Measurements from ENCODE around the gene CDK5. TPM values are rescaled to one million over a fixed set of nuclear protein-coding genes. Genes with fewer than 3 reads are reported as not detected.
A peak's percentile ranks its signal among the peaks of the same experiment; 100 is the strongest.

Gene CDK5
- total RNA-seq, 2 donors from 2014 or later = 22.2 to 25.2 TPM

DNA sequence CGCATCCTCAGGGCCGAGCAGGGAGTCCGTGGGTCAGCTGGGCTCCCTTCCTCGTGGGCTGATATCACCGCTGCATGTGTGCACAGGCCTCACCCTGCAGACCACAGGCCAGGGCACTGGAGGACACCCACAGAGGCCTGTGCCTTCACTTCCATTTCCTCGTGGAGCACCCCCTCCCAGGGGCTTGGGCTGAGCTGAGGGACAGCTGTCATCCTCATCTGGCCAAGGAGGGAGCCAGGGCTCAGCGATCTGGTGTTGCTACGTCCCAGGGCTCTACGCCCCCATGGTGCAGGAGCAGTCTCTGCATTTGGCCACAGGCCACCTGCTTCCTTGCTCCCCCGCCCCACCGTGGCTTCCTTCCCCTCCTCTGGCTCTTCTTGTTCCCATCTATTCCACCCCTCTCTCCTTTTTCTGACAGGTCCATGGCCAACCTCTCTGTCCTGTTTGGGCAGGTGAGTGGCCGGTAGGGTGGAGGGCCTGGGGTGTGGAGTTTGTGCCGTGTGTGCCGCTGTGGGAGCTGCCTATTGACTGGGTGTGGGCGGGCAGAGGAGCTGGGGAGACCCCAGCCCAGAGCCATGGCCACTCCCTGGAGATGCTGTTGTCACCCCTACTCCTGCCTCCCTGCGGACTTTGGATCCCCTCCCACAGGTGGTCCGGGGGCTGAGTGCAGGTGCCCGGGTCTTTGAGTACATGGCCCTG lies 17.7 kb downstream of the CDK5 start:
- Mint-ChIP-seq H3K9me3 (no peaks in the 10 kb centered on the region), H3K4me3 (no peak overlapping the region), H3K27ac (peak overlapping the region; percentile 16), H3K27me3 (ENCODE audit: insufficient read depth) (no peaks in the 10 kb centered on the region), H3K36me3 (ENCODE audit: low read depth) (peaks cover 13% of the 10 kb centered on the region), H3K4me1 (peaks cover 3% of the 10 kb centered on the region)
- TF ChIP-seq, protein P1, sequence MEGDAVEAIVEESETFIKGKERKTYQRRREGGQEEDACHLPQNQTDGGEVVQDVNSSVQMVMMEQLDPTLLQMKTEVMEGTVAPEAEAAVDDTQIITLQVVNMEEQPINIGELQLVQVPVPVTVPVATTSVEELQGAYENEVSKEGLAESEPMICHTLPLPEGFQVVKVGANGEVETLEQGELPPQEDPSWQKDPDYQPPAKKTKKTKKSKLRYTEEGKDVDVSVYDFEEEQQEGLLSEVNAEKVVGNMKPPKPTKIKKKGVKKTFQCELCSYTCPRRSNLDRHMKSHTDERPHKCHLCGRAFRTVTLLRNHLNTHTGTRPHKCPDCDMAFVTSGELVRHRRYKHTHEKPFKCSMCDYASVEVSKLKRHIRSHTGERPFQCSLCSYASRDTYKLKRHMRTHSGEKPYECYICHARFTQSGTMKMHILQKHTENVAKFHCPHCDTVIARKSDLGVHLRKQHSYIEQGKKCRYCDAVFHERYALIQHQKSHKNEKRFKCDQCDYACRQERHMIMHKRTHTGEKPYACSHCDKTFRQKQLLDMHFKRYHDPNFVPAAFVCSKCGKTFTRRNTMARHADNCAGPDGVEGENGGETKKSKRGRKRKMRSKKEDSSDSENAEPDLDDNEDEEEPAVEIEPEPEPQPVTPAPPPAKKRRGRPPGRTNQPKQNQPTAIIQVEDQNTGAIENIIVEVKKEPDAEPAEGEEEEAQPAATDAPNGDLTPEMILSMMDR (conservative IDR thresholded peaks at IDR 0.05) = no peak
- H3K27ac ChIP-seq (ENCODE audit: low read depth, low read length) = no peak overlapping the region
- H3K4me1 ChIP-seq (ENCODE audit: control insufficient read depth, insufficient read depth, low read length) = peaks cover 6% of the 10 kb centered on the region
- H3K27me3 ChIP-seq (ENCODE audit: control insufficient read depth, insufficient read depth, low read length, poor library complexity, severe bottlenecking) = no peaks in the 10 kb centered on the region
- peaks cover 6% of the 10 kb centered on the region for H3K36me3 ChIP-seq (ENCODE audit: control insufficient read depth, insufficient read depth, low read length)
- WGBS, 2 experiments (ENCODE audit: insufficient coverage in 1 of 2, insufficient read length in 1 of 2) = 87 to 90% methylated on average over 11 to 18 of the region's 18 CpGs
- no peak overlapping the region for H3K9ac ChIP-seq (ENCODE audit: extremely low read depth, low read length, poor library complexity, severe bottlenecking)
- H3K4me3 ChIP-seq (ENCODE audit: low read length) = no peak overlapping the region
- no peaks in the 10 kb centered on the region for H3K9me3 ChIP-seq (ENCODE audit: control insufficient read depth, low read length)
- no peak for DNase-seq

DNA sequence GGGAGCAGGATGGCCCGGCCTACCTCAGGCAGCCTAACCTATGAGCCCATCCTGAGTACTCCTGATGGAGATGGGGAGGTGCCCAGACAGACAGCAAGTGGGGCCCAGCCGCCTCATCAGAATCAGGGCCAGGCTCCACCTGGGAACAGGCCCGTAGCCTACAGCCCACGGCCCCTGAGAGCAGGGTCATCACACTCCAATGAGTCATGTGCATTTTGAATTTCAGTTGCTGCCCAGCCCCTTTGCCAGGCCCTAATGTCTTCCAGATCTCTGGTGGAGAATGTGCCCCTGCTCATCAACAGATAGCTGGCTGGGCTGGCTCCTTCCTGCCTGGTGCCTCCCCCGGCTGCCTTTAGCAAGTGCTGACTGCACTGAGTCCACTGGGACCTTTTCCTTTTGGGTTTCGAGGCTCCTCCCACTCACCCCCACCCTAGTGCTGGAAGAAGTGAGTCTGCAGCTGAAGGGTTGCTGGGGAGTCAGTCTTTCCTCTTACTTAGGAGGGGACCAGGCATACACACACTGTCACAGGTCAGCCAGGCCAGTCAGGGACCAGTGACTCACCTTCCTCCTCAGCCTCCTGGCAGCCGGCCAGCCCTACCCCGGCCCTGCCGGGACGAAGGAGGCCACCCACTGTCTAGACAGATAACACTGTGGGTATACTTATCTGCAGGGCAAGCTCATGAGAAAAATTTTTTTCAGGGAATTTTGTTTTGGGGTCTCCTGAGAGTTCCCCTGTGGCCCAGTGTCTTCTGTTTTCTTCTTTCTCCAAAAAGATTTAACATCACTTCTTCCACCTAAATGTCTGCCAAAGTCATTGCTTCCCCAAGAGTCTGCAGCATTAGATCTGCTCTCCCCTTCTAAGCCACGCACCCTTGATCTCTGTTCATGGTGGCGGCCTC lies 18.5 kb downstream of the CDK5 start:
- H3K9ac ChIP-seq (ENCODE audit: extremely low read depth, low read length, poor library complexity, severe bottlenecking) = no peak overlapping the region
- H3K27me3 Mint-ChIP-seq (ENCODE audit: insufficient read depth) = no peaks in the 10 kb centered on the region
- peaks cover 3% of the 10 kb centered on the region for H3K4me1 Mint-ChIP-seq
- H3K4me1 ChIP-seq (ENCODE audit: control insufficient read depth, insufficient read depth, low read length) = peaks cover 6% of the 10 kb centered on the region
- no peak overlapping the region for H3K27ac ChIP-seq (ENCODE audit: low read depth, low read length)
- no peak overlapping the region for H3K4me3 Mint-ChIP-seq
- DNase-seq = peak; percentile 66
- H3K27me3 ChIP-seq (ENCODE audit: control insufficient read depth, insufficient read depth, low read length, poor library complexity, severe bottlenecking) = no peaks in the 10 kb centered on the region
- H3K4me3 ChIP-seq (ENCODE audit: low read length) = no peak overlapping the region
- H3K36me3 Mint-ChIP-seq (ENCODE audit: low read depth) = peaks cover 13% of the 10 kb centered on the region
- TF ChIP-seq, protein P1 (conservative IDR thresholded peaks at IDR 0.05) = no peak
- WGBS, 2 experiments (ENCODE audit: insufficient coverage in 1 of 2, insufficient read length in 1 of 2) = 73% methylated on average over 6 to 11 of the region's 12 CpGs
- peaks cover 6% of the 10 kb centered on the region for H3K36me3 ChIP-seq (ENCODE audit: control insufficient read depth, insufficient read depth, low read length)
- no peaks in the 10 kb centered on the region for H3K9me3 Mint-ChIP-seq
- no peaks in the 10 kb centered on the region for H3K9me3 ChIP-seq (ENCODE audit: control insufficient read depth, low read length)
- peak overlapping the region; percentile 16 for H3K27ac Mint-ChIP-seq

DNA sequence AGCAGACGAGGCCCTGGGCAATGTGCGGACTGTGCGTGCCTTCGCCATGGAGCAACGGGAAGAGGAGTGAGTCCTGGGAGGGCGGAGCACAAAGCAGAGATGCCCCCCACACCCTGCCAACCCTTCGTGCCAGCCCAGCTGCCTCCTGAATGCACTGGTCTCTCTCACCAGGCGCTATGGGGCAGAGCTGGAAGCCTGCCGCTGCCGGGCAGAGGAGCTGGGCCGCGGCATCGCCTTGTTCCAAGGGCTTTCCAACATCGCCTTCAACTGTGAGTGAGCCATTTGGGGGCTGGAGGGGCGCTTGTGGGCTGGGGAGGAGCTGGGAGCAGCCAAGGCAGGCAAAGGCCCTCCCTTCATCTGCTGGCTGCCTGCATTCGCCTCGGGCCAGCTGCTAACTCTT lies 21.8 kb downstream of the CDK5 start:
- no peaks in the 10 kb centered on the region for H3K27me3 ChIP-seq (ENCODE audit: control insufficient read depth, insufficient read depth, low read length, poor library complexity, severe bottlenecking)
- peaks cover 6% of the 10 kb centered on the region for H3K4me1 ChIP-seq (ENCODE audit: control insufficient read depth, insufficient read depth, low read length)
- H3K36me3 Mint-ChIP-seq (ENCODE audit: low read depth) = peaks cover 8% of the 10 kb centered on the region
- H3K27ac Mint-ChIP-seq = no peak overlapping the region
- H3K9me3 ChIP-seq (ENCODE audit: control insufficient read depth, low read length) = no peaks in the 10 kb centered on the region
- H3K9me3 Mint-ChIP-seq = no peaks in the 10 kb centered on the region
- no peak overlapping the region for H3K4me3 Mint-ChIP-seq
- H3K9ac ChIP-seq (ENCODE audit: extremely low read depth, low read length, poor library complexity, severe bottlenecking) = no peak overlapping the region
- no peaks in the 10 kb centered on the region for H3K27me3 Mint-ChIP-seq (ENCODE audit: insufficient read depth)
- DNase-seq = no peak
- TF ChIP-seq, protein P1 (conservative IDR thresholded peaks at IDR 0.05) = no peak
- H3K27ac ChIP-seq (ENCODE audit: low read depth, low read length) = no peak overlapping the region
- 94 to 100% methylated on average over 8 to 17 of the region's 17 CpGs for WGBS, 2 experiments (ENCODE audit: insufficient coverage in 1 of 2, insufficient read length in 1 of 2)
- H3K4me1 Mint-ChIP-seq = peaks cover 3% of the 10 kb centered on the region
- H3K36me3 ChIP-seq (ENCODE audit: control insufficient read depth, insufficient read depth, low read length) = peaks cover 10% of the 10 kb centered on the region
- H3K4me3 ChIP-seq (ENCODE audit: low read length) = no peak overlapping the region

All from endodermal cell (in vitro differentiated cells).